Heart right ventricle (tissue), 16 donors: Measurements from ENCODE around the gene PSTK. TPM values are rescaled to one million over a fixed set of nuclear protein-coding genes. Genes with fewer than 3 reads are reported as not detected.

Experiments used
- ATAC-seq, 8 donors: fragments of 200-7000 bp; cut with Tn5 transposase; one replicate each; pipeline ENCODE4 v1.9.1; 2020; ENCODE audit warnings: mild to moderate bottlenecking in 8 of 8, moderate library complexity in 8 of 8, moderate number of reproducible peaks in 1 of 8
- DNase-seq, 2 donors: peaks; one replicate each; pipeline ENCODE4 v3.0.0-alpha.2; 2020
- H3K27ac ChIP-seq, 10 donors: fragments of 200-600 bp; sonication (generic) in 2 of 10; one replicate each; pipeline versions ENCODE4 v1.5.0 to v1.8.0; 2020 to 2022; ENCODE audit warnings: mild to moderate bottlenecking in 3 of 10
- H3K27me3 ChIP-seq, 7 donors: fragments of 200-600 bp; one replicate each; pipeline ENCODE4 v1.8.0; 2021 to 2022; ENCODE audit warnings: mild to moderate bottlenecking in 2 of 7
- H3K36me3 ChIP-seq, 9 donors: fragments of 200-600 bp; sonication (generic) in 1 of 9; one replicate each; pipeline versions ENCODE4 v1.5.0 to v1.8.0; 2020 to 2022; ENCODE audit warnings: mild to moderate bottlenecking in 2 of 9
- H3K4me1 ChIP-seq, 9 donors: fragments of 200-600 bp; sonication (generic) in 1 of 9; one replicate each; pipeline versions ENCODE4 v1.5.0 to v1.8.0; 2020 to 2022; ENCODE audit warnings: mild to moderate bottlenecking in 4 of 9
- H3K4me3 ChIP-seq, 10 donors: fragments of 200-600 bp; sonication (generic) in 2 of 10; one replicate each; pipeline versions ENCODE4 v1.5.0 to v1.8.0; 2020 to 2022; ENCODE audit warnings: mild to moderate bottlenecking in 7 of 10, moderate library complexity in 2 of 10
- H3K9me3 ChIP-seq, 11 donors: fragments of 200-600 bp in 10 of 11; sonication (generic) in 2 of 11; one replicate each; pipeline versions ENCODE4 v1.5.0 to v1.8.0; 2013 to 2022; ENCODE audit warnings: mild to moderate bottlenecking in 2 of 11, control low read depth in 1 of 11, moderate library complexity in 1 of 11
- WGBS, 2 donors: extraction: QIAGEN DNeasy Blood & Tissue Kit; methylation state at CpG; one replicate each; pipeline ENCODE4 v1.1.7; 2013; ENCODE audit warnings: inconsistent platforms in 1 of 2; 5-methylcytosine and 5-hydroxymethylcytosine counted together
- intact Hi-C, 10 donors: fragments of 100-400 bp; cut with DNase I; formaldehyde crosslinking; loops; one replicate each; pipeline versions ENCODE4 v1.11.1 to v1.14.2; 2022
- polyA plus RNA-seq, 2 donors: library from polyadenylated mRNA; stranded (reverse); fragments of 200-250 nt; gene quantifications; one replicate each; pipeline ENCODE4 v1.2.3, GENCODE V29; 2013
- total RNA-seq, 10 donors: library from RNA; stranded (reverse); fragmentation: NEBNext Ultra II Directional in 3 of 10; extraction: Animal tissue kit (Norgen Biotek cat#: 25700) in 3 of 10; gene quantifications; one replicate each; pipeline versions ENCODE4 v1.2.1 to v1.2.4, GENCODE V29; 2021 to 2023
- TF ChIP-seq, protein P1 (sequence below), 9 donors: fragments of 200-600 bp; sonication (generic) in 2 of 9; IDR thresholded peaks; one replicate each; pipeline versions ENCODE4 v1.5.0 to v1.8.0; 2021 to 2022; ENCODE audit warnings: antibody characterized with exemption in 9 of 9, mild to moderate bottlenecking in 5 of 9, moderate library complexity in 1 of 9
- donor health status: Arrhythmogenic right ventricular cardiomyopathy.
- donor health status: ischemic (EF 13 %, LVEDD 7.1; RV severe dilation, severe dysfunction).
- donor health status: healthy with polysubstance abuse.
- donor health status: DM: no; HTN: yes; CAD: no.
- donor health status: DM: no; HTN: no; CAD: no.
- donor health status: ischemic (EF 25% LVEDD 6.9; RV normal size, moderate dysfunction).
- donor health status: ischemic (EF 25% LVEDD 5.7; RV mildly dilated, moderate dysfunction).
- donor health status: healthy.
- donor health status: DM: yes; HTN: yes; CAD: no.
- donor health status: Ischemic cardiomyopathy.
- donor health status: ischemic (EF 35%, LVEDD 5.7; RV mildly dilated, moderate dysfunction).
- donor health status: nonischemic (EF 11% LVEDD 7.7; RV severe dilation, severe dysfunction).
- donor health status: DM: yes; HTN: yes; CAD: no.
- donor health status: PGD.
- donor health status: ischemic (EF 29% LVEDD 5.4; RV normal size, mild dysfunction).
- donor health status: nonischemic (EF 23%, LVEDD 6.1; RV moderate dilation, normal function).

PSTK gene
- total and polyA plus RNA-seq, 12 donors: 1.4 to 3.8 (median 2.2) TPM

DNA sequence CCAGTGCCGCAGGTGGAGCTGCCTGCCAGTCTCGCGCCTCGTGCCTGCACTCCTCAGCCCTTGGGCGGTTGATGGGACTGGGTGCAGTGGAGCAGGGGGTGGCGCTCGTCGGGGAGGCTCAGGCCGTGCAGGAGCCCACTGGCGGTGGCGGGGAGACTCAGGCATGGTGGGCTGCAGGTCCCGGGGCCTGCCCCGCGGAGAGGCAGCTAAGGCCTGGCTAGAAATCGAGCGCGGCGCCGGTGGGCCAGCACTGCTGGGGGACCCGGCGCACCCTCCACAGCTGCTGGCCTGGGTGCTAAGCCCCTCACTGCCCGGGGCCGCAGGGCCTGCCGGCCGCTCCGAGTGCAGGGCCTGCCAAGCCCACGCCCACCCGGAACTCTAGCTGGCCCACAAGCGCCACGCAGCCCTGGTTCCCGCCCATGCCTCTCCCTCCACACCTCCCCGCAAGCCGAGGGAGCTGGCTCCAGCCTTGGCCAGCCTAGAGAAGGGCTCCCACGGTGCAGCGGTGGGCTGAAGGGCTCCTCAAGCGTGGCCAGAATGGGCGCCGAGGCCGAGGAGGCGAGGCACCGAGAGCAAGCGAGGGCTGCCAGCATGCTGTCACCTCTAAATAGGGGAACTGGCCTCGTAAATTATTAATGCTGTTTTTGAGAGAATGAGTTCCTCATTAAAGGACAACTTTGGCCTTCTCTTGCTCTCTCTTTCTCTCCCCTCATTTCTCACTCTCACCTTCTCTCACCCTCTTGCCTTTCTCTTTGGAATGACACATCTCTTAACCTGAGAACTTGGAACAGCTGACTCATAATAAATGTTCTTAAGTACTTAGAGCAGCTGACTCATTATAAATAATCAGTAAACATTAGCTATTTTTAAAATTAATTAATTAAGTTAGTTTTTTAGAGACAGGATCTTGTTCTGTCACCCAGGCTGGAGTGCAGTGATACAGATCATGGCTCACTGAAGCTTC is 33.5 kb downstream of the PSTK start:
- Histone ChIP-seq H3K4me3 (no peak overlapping the region), H3K36me3 (peaks cover 0 to 2% (median 0%) of the 10 kb centered on the region in 9 donors), H3K9me3 (no peaks in the 10 kb centered on the region), H3K27me3 (no peaks in the 10 kb centered on the region), H3K27ac (no peak overlapping the region), H3K4me1 (peaks cover 4 to 13% (median 11%) of the 10 kb centered on the region in 9 donors)
- intact Hi-C loops: no loop called here
- ATAC-seq: no peak
- peak in 1 of 2 donors; percentile 17 for DNase-seq
- TF ChIP-seq, protein P1, sequence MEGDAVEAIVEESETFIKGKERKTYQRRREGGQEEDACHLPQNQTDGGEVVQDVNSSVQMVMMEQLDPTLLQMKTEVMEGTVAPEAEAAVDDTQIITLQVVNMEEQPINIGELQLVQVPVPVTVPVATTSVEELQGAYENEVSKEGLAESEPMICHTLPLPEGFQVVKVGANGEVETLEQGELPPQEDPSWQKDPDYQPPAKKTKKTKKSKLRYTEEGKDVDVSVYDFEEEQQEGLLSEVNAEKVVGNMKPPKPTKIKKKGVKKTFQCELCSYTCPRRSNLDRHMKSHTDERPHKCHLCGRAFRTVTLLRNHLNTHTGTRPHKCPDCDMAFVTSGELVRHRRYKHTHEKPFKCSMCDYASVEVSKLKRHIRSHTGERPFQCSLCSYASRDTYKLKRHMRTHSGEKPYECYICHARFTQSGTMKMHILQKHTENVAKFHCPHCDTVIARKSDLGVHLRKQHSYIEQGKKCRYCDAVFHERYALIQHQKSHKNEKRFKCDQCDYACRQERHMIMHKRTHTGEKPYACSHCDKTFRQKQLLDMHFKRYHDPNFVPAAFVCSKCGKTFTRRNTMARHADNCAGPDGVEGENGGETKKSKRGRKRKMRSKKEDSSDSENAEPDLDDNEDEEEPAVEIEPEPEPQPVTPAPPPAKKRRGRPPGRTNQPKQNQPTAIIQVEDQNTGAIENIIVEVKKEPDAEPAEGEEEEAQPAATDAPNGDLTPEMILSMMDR (IDR thresholded peaks at IDR 0.05): no peak
- WGBS, 2 donors: 95 to 97% methylated on average over 39 to 43 of the region's 43 CpGs

DNA sequence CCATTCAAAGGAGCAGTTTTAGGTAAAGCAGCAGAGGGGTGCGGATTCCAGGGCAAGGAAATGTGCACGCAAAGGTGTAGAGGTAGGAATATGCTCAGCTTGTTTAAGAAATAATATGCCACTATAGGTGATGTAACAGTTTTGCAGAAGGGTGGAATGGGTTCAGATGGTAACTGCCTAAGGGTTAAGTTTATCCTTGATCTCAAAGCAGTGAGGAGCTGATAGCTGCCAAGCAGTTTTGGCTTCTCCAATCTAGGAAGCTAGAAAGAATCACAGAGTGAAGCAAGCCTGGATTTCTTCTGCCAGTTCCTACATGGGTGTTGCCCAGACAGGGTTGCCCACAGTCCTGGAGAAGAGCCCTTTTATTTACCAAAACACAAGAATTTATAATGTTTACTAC is 34.6 kb downstream of the PSTK start:
- ATAC-seq: no peak
- H3K27ac ChIP-seq: no peak overlapping the region
- DNase-seq: no peak
- peaks cover 1 to 9% (median 5%) of the 10 kb centered on the region in 9 donors for H3K4me1 ChIP-seq
- TF ChIP-seq, protein P1 (IDR thresholded peaks at IDR 0.05): no peak
- intact Hi-C loops: no loop called here
- no peaks in the 10 kb centered on the region for H3K27me3 ChIP-seq
- H3K4me3 ChIP-seq: no peak overlapping the region
- H3K36me3 ChIP-seq: peaks cover 0 to 2% (median 0%) of the 10 kb centered on the region in 9 donors
- WGBS, 2 donors: 98 to 99% methylated on average over 2 of the region's 2 CpGs
- H3K9me3 ChIP-seq: no peaks in the 10 kb centered on the region

DNA sequence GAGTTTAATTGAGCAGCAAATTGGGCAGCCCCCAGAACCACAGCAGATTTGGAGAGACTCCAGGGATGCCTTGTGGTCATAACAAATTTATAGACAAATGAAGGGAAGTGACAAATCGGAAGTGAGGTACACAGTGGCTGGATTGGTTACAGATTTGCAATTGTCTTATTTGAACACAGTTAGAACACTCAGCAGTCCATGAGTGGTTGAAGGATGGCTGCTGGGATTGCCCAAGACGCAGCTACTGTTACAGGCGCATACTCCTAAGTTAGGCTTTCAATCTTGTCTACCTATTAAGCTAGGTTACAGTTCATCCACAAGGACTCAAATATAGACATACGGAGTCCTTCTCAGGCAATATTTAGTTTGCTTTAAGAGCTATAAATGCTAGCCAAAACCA is 36.0 kb downstream of the PSTK start:
- H3K4me3 ChIP-seq: no peak overlapping the region
- intact Hi-C loops: no loop called here
- H3K4me1 ChIP-seq: no peaks in the 10 kb centered on the region
- H3K9me3 ChIP-seq: no peaks in the 10 kb centered on the region
- H3K27ac ChIP-seq: no peak overlapping the region
- H3K27me3 ChIP-seq: no peaks in the 10 kb centered on the region
- 97 to 98% methylated on average over 4 of the region's 4 CpGs for WGBS, 2 donors
- DNase-seq (no peak), ATAC-seq (no peak)
- TF ChIP-seq, protein P1 (IDR thresholded peaks at IDR 0.05): no peak
- H3K36me3 ChIP-seq: peaks cover 0 to 2% (median 0%) of the 10 kb centered on the region in 9 donors

DNA sequence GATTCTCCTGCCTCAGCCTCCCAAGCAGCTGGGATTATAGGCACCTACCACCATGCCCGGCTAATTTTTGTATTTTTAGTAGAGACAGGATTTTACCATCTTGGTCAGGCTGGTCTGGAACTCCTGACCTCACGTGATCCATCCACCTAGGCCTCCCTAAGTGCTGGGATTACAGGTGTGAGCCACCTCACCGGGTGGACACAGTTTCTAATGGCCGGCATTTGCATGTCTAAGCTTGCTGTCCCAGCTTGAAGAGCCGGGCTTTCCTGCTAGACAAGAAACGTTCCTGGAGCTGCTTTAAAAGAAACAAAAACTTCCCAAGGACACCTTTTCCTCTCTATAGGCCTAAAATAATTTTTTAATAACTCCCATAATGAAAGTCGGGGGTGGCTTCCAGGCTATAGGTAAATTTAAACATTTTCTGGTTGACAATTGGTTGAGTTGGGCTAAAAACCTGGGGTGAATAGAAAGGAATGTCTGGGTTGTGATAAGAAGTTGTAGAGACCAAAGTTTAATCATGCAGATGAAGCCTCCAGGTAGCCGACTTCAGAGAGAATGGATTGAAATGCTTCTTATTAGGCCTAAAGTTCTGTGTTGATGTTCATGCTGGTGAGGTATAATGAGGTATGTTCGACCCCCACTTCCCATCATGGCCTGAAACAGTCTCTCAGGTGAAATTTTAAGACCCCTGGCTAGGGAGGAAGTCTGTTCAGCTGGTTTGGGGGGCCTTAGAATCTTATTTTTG is 37.4 kb downstream of the PSTK start:
- H3K9me3 ChIP-seq: no peaks in the 10 kb centered on the region
- TF ChIP-seq, protein P1 (IDR thresholded peaks at IDR 0.05): no peak
- no peak overlapping the region for H3K27ac ChIP-seq
- WGBS, 2 donors: 71 to 77% methylated on average over 9 of the region's 9 CpGs
- intact Hi-C loops: no loop called here
- no peak overlapping the region for H3K4me3 ChIP-seq
- no peak for DNase-seq
- no peaks in the 10 kb centered on the region for H3K27me3 ChIP-seq
- no peaks in the 10 kb centered on the region for H3K4me1 ChIP-seq
- no peak for ATAC-seq
- H3K36me3 ChIP-seq: peaks cover 0 to 2% (median 0%) of the 10 kb centered on the region in 9 donors
